HG03342 (cell line): ENCODE data around the gene HCK.
"Not testable (repeated sequence)": the region's sequence is repeated elsewhere in the genome, so short reads cannot be mapped to it uniquely, and the experiment has no call there.

Source experiments
- ATAC-seq: cut with Tn5 transposase; IDR thresholded peaks from one replicate; pipeline ENCODE4 v1.9.1; 2021; ENCODE audit warnings: mild to moderate bottlenecking, moderate library complexity; ENCODE audit not compliant: unreplicated experiment

Gene HCK

DNA sequence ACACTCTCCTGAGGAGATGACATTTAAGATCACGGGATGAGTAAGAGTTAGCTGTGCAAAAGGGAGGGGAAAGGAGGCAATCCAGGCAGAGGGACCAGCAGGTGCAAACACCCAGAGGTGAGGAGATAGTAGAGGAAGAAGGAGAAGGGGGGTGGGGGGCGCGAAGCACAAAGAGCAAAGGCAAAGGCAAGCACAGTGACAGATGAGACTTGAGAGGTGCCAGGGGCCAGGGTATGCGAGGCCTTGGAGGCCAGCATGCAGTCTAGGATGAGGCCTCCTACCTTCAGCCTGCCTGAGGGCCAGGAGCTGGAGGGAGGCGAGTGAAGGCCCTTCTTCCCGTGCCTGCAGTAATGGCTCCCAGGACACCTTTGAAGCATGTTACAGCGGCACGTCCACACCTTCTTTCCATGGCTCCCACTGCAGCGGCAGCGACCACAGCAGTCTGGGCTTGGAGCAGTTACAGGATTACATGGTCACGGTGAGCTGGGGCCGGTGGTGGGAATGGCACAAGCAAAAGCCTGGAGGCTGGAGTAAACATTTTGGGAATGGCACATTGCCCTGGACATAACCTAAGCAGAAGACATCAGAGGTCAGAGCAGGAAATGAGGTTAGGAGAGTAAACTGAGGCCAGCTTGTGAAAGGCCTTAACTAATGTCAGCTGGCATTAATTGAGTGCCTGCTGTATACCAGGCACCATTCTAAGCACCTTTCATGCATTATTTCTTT is 23.2 kb upstream of the HCK start:
- ATAC-seq, result no peak

DNA sequence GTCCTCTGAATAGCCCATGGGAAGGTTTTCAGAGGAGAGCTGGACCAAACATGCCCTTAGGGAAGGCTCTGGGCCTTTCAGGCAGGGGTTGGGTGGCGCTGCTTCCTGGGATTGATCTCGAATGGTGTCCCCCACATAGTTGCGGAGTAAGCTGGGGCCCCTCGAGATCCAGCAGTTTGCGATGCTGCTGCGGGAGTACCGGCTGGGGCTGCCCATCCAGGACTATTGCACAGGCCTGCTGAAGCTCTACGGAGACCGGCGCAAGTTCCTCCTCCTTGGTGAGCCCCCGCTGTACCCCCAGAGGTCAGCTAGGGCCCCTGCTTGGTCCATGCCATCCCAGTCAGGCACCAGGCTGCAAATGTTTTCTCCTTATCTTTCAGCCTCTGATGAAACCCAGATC is 22.5 kb upstream of the HCK start:
- ATAC-seq, result no peak

DNA sequence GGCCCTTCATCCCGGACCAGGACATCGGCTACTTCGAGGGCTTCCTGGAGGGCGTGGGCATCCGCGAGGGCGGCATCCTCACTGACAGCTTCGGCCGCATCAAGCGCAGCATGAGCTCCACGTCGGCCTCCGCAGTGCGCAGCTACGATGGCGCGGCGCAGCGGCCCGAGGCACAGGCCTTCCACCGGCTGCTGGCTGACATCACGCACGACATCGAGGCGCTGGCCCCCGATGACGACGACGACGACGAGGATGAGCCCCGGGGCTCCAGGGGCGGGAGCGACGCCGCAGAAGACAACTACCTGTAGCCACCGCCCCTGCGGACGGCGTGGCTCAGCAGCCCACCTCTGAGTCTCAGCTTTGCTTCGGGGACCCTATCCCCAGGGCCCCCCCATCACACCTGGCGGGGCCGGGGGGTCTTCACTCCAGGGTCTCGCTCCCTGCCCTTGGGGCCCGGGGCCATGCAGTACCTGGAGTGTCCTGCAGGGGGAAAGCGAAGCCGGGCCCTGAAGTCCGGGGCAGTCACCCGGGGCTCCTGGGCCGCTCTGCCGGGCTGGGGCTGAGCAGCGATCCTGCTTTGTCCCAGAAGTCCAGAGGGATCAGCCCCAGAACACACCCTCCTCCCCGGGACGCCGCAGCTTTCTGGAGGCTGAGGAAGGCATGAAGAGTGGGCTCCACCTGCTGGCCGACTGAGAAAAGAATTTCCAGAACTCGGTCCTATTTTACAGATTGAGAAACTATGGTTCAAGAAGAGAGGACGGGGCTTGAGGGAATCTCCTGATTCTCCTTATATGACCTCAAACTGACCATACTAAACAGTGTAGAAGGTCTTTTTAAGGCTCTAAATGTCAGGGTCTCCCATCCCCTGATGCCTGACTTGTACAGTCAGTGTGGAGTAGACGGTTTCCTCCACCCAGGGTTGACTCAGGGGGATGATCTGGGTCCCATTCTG is 20.8 kb upstream of the HCK start:
- no peak for ATAC-seq

DNA sequence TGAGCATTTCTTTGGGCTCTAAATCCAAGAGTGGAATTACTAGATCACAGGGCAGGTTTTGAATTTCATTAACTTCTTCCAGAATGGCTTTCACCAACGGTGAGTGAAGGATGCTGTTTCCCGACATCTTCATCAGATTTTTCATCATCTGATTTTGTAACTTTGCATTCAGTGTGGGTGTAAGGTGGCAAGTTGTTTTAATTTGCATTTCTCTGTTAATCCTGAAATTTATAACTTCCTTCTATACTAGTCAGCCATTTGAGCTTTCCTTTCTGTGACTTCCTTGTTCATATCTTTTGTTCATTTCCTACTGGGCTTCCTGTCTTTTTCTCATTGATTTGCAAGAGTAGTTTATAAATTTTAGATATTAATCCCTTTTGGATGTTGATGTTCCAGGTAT is 18.7 kb upstream of the HCK start:
- no peak for ATAC-seq

- not testable (repeated sequence) for ATAC-seq
These were observed 18.3 kb upstream of the HCK start for GRCh38 chr20:32033721-32034120.

- no peak for ATAC-seq
These were observed 17.2 kb upstream of the HCK start for GRCh38 chr20:32034581-32035425.

GRCh38 chr20:32035426-32035779 is 16.6 kb upstream of the HCK start:
- no peak for ATAC-seq

DNA sequence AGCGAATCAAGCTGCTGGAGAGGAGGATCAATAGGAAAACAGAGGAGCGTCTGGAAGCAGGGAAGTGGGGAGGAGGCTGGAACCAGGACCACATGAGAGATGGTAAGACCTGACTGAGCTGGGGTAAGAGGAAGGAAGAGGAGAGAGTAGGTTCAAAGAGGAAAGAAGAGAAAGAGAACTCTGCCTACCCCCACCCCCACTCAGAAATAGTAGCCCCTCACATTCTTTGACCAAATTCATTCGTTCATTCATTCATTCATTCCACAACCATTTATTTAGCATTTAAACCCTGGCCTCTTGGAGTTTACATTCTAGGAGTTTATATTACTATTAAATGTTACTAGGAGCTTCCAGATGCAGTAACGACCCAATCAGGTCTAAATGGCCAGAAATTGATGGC is 15.8 kb upstream of the HCK start:
- no peak for ATAC-seq

DNA sequence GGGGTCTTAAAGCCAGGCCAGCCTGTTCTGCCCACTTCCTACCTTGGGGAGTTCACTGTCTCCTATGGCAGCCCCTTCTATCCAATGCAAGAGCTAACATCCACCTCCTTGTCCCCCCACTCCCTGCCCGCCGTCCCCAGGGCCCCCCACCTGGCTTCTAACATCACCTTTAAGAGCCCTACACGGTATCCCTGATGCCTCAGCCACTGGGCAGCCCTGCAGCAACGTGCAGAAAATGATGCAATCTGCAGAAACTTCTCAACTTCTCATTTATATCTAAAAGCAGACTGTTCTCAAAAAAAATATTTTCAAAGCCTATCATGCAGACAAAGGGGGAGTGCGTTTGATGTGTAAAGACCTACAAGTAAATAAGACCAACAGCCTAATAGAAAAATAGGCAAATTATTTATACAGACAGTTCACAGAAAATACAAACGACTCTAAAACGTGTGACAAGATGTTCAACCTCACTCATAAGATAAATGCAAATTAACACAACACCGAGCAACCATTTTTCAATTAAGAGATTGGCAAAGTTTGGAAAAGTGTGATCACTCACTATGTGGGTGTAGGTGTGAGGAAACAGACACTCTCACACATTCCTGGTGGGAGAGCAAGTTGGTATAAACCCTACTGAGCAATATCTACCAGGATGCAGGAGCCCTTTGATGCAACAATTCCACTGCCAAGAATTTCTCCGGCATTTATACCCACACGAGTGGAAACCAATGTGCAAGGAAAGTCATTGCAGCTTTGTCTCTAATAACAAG is 15.1 kb upstream of the HCK start:
- no peak for ATAC-seq

GRCh38 chr20:32037929-32038328 is 14.1 kb upstream of the HCK start:
- ATAC-seq, result no peak

- no peak for ATAC-seq
These were observed 11.7 kb upstream of the HCK start for GRCh38 chr20:32040142-32040953.

DNA sequence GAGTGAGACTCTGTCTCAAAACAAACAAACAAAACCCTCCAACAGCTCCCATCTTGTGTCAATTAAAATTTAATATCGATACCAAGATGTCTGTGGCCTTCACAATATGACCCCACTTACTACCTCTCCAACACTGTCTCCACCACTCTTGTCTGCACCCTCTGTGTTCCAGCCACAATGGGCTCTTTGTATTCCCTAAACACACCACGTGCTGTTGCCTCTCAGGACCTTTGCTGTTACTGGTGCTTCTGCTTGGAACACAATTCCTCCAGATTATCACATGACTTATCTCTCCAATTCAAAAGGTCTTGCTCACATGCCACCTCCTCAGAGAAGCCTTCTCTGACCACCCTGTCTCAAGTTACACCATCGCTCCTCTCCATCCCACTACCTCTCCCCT is 6.0 kb upstream of the HCK start:
- no peak for ATAC-seq

- ATAC-seq, result no peak
These were observed 1.7 kb upstream of the HCK start for GRCh38 chr20:32050324-32050841.

DNA sequence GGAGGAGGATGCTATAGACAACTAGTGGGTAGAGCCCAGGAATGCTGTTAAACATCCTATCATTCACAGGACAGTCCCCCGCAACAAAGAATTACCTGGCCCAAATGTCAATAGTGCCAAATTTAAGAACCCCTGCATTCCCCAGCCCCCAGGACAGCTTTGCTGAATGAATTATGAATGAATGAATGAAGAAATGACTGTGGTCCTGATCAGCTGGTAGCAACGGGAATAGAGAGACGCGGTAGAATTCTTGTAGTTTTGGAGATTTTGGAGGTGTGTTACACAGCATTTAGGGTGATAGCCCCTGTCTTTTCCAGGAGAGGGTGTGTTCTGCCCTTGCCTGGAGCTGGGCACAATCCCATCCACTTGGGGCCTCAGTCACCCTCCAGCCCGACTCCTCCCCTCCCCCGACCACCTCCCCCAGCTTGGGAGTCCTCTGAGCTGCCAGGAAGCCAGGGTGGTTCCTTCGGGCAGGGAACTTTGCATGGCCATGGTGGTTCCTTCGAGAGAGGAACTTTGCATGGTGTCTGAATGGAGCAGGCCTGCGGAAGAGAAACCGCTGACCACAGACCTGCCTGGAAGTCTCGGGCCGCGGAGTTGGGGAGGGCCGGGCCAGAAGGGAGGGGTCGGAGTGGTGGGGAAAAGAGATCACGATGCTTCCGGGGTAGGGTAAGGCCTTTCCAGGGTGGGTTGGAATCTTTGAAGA is 1.0 kb upstream of the HCK start:
- no peak for ATAC-seq

DNA sequence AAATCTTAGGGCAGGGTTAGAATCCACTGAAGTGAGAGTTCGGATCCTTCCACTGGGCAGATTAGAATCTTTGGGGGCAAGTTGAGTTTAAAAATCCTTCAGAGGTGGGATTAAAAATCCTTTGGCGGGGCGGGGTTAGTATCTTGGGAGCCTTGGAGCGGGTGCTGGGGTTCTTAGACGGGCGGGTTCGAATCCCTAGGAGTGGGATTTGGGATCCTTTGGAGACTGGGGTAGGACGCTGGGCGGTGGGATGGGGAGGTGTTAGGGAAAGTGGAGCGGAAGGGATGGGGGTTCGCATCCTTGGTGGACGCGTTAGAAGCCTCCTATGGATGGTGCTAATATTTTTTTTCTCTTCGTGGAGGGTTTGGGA is 337 bp upstream of the HCK start:
- ATAC-seq, result no peak

DNA sequence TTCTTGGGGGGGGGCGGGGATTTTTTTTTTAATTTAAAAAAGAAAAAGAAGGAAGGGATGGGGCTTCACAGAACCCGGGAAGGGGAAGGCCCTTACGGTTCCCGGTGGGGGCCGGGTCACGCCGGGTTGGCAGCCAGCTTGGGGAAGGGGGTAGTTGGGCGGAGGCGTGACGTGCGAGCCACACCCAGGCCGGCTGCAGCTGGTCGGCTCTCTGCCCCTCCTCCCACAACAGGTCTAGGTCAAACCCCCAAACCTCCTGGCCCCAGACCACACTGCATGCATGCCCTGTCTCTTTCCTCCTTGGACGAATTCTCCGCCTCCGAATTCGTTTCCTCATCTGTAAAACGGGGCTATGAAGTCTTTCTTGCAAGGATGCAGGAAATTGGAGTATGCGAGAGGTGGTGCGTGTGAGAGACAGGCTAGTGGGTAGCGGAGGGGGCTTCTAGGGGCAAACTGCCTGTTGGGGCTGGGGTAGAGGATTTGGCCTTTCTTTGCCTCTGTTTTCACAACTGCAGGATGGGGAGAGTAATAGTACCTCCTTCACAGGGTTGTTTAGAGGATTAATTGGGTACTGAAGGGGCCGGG is 828 bp downstream of the HCK start:
- ATAC-seq, result no peak

- no peak for ATAC-seq
These were observed 1.6 kb downstream of the HCK start for GRCh38 chr20:32053648-32054047.

DNA sequence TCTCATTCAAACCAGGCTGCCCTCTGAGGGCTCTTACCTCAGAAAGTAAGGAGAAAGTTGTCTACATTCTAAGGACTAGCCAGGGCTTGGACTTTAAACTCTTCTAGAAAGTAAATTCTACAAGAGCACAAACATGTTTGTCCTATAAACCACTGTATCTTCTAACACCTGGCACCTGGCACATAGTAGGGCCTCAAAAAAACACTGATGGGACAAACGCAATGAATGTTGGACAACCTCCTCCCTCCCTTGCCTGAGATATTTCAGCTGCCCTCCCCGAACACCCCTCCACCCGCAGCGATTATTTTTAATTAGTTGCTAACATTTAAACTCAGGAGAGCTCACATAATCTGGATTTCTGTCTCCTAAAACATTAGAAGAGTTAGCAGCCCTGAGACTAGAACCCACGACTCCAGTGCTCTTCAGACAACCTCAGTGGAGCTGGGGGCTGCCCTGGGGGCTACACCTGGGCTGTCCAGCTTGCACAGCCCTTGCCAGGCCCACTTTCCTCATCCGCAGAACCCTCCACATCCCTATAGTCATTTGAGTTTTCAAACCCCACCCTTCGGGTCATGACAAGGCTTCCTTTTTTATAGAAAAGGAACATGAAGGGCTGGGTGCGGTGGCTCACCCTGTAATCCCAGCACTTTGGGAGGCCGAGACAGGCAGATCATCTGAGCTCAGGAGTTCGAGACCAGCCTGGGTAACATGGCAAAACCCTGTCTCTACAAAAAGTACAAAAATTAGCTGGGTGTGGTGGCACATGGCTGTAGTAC is 4.9 kb downstream of the HCK start:
- ATAC-seq, result no peak
